GM18502 (cell line): ENCODE data around the gene STMND1.

Source experiments
- ATAC-seq: cut with Tn5 transposase; IDR thresholded peaks from one replicate; pipeline ENCODE4 v1.9.1; 2021; ENCODE audit warnings: mild to moderate bottlenecking; ENCODE audit not compliant: unreplicated experiment, poor library complexity

STMND1 gene

DNA sequence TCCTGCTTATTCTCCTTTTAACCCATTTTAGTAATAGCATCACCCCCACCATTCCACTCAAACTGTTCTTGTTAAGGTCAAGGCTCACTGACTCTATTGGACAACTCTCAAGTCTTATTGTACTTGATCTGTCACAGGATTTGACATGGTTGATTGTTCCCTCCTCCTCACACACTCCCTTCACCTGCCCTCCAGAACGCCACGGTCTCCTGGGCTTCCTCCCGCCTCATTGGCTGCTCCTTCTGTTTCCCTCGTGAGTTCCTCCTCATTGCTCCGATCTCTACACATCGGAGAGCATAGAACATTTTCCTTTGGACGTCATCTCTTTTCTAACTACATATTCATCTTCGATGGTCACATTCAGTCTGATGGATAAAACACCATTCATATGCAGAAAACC lies 55.1 kb downstream of the STMND1 start:
- ATAC-seq: no peak

DNA sequence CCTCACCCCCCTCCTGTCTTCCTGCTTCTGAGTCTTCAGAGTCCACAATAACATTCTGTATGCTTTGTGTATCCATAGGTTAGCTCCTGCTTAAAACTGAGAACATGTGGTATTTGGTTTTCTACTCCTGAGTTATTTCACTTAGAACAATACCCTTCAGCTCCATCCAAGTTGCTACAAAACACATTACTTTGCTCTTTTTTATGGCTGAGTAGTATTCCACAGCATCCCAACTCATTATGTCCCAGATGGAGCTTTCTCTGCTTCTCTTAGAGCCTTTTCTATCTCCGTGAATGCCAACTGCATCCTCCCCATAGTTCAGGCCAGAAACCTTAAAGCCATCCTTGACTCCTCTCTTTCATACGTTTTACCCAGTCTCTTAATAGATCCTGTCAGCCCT lies 55.8 kb downstream of the STMND1 start:
- ATAC-seq: no peak

DNA sequence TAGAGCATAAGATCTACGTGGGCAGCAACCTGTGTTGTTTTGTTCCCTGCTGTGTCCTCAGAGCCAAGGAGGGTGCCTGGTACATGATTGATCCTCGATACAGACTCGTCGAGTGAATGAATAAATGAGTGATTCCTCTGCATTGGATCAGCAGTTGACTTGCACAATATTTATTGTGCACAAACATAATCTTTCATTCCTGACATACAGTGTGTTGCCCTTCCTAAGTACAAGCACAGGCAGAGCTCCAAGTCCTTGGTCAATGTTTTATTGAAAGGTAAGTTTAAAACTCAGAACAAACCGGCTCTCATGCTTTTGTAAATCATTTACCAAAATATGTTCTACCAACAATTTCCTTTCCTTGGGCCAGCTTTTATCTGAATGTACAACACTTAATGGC lies 57.4 kb downstream of the STMND1 start:
- no peak for ATAC-seq

DNA sequence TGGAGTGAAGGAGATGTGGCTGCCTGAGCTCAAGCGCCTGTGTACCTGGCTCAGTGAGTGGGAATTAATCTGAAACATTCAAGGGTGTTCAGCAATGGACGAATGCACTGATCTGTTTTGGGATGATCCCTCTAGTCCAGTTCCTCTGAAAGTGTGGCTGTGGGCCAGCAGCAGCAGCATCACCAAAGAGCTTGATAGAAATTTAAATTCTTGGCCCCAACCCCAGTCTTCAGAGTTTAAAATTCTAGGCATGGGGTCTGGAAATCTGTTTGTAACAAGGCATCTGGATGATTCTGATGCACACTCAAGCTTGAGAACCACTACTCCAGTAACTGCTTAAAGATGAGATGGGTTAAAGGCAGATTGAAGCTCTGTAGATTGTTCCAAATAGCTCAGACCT lies 59.2 kb downstream of the STMND1 start:
- ATAC-seq: no peak

DNA sequence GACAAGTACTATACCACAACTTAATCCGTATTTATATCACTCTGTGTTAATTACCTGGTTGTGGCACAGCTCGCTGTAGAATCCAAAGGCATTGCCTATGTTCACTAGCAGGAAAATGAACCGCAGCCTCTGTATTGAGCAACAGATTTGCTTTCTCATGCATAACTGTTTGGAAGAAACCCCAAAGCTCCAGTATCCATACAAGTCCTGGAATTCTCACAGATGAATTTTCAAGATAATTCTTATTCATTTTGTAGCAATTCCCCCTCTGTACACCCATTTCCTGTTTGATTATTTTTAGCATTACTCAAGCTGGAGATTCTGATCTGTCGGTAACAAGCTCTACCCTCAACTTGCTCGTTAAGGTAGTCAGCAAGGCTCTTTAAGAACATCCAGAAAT lies 63.5 kb downstream of the STMND1 start:
- ATAC-seq: no peak

DNA sequence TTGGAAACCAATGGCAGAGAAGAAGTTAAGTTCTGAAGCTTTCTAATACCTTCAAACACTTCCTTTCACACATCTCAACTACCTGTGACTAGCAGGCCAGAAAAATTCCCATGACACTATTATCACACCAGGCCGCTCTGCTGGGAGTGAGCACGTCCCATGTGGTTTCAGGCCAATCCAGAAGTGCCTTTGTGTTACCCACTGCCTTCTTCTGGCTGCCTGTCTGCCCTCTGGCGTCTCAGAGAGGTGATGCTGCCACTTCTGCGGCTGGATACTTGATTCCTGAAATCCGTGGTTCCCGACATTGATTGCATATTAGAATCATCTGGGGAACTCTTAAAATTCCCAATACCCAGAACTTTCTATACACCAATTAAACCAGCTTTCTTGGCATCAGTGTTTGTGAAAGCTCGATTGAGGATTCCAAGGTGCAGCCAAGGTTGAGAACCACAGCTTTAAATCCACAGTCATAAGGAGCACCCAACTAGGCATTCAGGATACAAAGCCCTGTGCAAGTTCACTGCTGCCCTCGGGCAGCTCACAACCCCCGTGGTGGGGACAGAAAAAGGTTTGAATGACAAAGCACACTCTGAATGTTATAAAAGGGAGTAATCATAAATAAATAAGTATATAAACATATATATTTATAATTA lies 65.6 kb downstream of the STMND1 start:
- no peak for ATAC-seq

DNA sequence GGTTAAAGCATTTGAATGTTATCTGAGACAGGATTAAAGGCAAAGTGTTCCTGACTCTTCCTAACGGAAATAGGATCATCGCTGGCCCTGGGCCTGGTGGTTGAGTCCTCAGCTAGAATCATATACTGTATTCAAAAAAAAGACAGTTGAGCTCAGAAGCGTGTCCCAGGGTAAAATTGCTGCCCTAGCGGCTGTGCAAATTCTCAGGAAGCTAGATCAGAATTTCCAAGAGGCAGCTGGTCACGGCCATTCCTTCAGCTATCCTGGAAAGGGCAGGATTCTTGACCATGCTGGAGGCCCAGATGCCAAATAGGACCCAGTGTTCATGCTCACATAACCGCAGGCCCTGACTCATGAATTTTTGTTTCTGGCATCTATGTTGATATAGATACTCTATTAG lies 67.4 kb downstream of the STMND1 start:
- no peak for ATAC-seq

DNA sequence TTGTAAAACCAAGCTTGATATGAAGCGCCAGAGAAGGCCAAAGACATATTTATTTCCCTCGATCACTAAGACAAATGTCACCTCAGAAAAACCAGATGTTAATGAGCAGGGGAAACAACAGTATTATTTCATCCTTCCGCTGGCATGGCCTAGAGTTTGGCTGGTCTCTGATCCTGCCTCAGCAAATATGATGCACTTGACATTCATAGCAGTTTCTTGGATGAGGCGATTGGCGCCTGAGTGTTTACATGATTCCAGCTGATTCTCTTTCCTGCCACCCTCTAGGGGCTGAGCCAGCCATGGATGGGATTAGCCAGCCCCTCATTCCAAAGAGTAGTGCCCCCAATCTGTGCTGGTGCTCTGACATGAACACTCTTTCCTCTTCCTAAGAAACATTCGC lies 67.9 kb downstream of the STMND1 start:
- no peak for ATAC-seq

DNA sequence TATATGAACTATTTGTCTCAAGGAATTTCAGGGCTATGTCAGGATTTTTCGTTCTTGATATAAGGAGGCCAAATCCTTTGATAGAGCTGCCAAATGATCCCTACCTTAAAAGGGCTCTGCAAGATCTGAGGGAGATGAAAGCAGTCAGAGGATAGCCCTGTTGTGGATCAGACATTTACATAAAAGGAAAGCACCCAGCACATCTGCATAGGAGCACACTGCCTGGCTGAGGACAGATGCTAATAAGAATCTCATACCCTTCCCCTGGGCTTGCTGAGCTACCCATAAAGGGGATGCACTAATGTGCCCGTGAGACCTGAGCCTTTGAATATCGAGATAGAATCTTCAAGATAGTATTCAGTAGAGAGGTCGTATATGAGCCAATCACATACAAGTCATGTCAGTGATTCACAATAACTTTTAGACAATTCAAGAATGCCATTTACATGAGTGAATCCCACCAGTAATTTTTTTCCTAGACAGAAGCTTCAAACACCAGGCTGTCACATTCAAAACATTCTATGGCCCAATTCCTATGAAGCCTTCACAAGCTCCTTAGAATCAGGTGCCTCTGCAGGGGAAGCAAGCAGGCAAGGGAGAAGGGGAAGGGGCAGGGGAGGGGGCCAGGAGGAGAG lies 71.1 kb downstream of the STMND1 start:
- ATAC-seq: no peak

DNA sequence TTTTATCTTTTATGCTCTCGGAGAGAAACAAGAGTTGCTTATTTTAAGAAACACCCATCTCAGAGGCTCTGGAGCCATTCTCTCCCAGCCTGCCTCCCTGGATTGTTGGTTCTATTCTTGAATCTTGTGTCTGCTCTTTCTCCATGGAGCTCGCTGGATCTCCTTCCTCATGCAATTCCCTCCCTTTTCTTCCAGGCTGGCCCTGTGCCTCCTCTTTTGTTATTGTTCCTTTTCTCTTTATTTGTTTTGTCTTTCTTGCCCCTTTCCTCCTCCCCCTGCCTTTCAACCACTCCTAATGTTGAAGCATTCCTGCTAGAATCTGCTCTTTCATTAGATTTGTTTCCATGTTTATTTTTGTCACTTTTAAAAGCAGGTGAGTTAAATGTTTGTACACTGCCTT lies 76.5 kb downstream of the STMND1 start:
- no peak for ATAC-seq

DNA sequence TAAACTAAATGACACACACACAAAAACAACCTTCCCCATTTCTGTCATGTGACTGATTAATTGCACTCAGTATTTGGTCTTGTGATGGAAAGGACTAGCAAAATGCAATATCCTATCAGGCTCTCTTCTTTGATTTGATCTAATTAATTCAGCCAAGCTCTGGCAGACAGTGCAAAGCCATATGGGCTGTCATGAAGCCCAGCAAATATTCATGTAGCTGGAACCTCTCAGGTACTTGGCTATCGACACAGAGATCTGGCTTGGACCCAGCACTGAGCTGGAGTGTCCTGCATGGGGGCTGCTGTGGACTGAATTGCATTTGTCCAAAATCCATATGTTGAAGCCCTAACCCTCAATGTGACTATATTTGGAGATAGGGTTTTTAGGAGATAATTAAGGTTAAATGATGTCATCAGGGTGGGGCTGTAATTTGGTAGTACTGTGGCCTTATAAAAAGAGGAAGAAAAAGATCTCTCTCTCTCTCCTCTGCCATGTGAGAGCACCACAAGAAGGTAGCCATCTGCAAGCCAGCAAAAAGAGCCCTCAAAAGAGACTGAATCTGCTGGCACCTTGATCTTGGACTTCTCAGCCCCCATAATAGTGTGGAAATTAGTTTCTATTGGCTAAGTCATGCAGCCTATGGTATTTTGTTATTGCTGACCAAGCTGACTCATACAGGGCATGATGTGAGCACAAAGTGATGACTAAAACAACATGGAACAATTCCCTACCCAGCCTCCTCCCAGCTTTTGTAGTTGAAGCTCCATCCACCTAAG lies 77.1 kb downstream of the STMND1 start:
- no peak for ATAC-seq

DNA sequence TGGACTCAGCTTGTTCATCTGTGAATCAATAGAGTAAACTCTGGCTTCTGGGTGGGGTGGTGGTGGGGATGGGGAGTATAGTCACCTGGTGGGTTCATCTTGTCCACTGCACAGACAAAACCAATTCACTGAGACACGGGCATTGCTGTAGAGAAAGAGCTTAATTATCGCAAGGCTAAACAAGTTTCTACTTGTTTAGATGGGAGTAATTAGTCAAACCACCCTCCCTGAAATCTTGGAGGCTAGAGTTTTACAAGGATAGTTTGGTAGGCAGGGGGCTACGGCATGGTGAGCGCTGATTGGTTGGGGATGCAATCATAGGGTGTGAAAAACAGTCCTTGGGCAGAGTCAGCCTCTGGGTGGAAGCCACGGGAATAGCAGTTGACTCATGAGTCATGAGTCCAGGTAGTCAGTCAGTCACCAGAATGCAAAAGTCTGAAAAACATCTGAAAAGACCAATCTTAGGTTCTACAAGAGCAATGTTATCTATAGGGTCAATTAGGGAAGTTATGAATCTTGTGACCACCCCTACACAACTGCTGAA lies 77.8 kb downstream of the STMND1 start:
- no peak for ATAC-seq
